HCT116 (cell line): ENCODE data around the gene BRICD5. TPM values are rescaled to one million over a fixed set of nuclear protein-coding genes. Genes with fewer than 3 reads are reported as not detected.
A peak's percentile ranks its signal among the peaks of the same experiment; 100 is the strongest.

ENCODE experiments used
- ATAC-seq: fragments of 200-7000 bp; cut with Tn5 transposase; 2 replicates; pipeline ENCODE4 v1.9.1; 2020; ENCODE audit warnings: mild to moderate bottlenecking, moderate library complexity
- BruUV-seq: library from RNA; stranded (reverse); fragments of 400-500 nt; replicated peaks from 2 replicates; lab custom pipeline; 2021; lab: Mats Ljungman, UMichigan
- CTCF ChIA-PET: fragments of 300-600 bp; sonication (Branson Sonifier 250); formaldehyde crosslinking; loops from one replicate; lab custom pipeline; 2021; ENCODE audit warnings: antibody characterized with exemption; lab: Charles Lee
- POLR2A ChIA-PET: fragments of 300-600, 350-600 bp; sonication (Branson Sonifier 250); formaldehyde crosslinking; loops from one replicate; lab custom pipeline; 2021; ENCODE audit warnings: antibody characterized with exemption; lab: Charles Lee
- RAD21 ChIA-PET, 2 experiments: fragments of 300-600 bp; sonication (Branson Sonifier 250); formaldehyde crosslinking; loops; one replicate each; lab custom pipeline; 2023; ENCODE audit warnings: low total read pairs in 2 of 2; ENCODE audit not compliant: uncharacterized antibody in 2 of 2, unreplicated experiment in 2 of 2, low non-redundant PET in 1 of 2; lab: Charles Lee
- DNase-seq: peaks from one replicate; pipeline ENCODE4 v3.0.0-alpha.2; 2010; ENCODE audit warnings: low read depth, low spot score
- H2AFZ ChIP-seq: fragments of 200-600 bp; shearing (Covaris generic), sonication (generic); 2 replicates; pipeline ENCODE4 v1.6.1; 2017; ENCODE audit warnings: low read depth, mixed run types, mixed read lengths, antibody characterized with exemption, low read length; ENCODE audit not compliant: poor library complexity, severe bottlenecking
- H3K27ac ChIP-seq: 2 replicates; pipeline ENCODE4 v1.5.1; 2012; ENCODE audit warnings: low read depth, low read length
- H3K27me3 ChIP-seq: fragments of 200-600 bp; sonication (generic); 2 replicates; pipeline ENCODE4 v1.6.1; 2016; ENCODE audit warnings: mixed run types, low read length, mixed read lengths; ENCODE audit not compliant: insufficient read depth
- H3K36me3 ChIP-seq, 2 experiments: fragments of 200-500 bp in 1 of 2; fragments of 200-600 bp in 1 of 2; sonication (Bioruptor generic) in 1 of 2; sonication (generic) in 1 of 2; 2 replicates each; pipeline versions ENCODE4 v1.5.1 to v1.6.1; 2014 to 2016; ENCODE audit warnings: low read length in 2 of 2, inconsistent platforms in 1 of 2, mixed read lengths in 1 of 2, mixed run types in 1 of 2; ENCODE audit not compliant: insufficient read depth in 2 of 2, control insufficient read depth in 1 of 2
- H3K4me1 ChIP-seq, 2 experiments: fragments of 200-600 bp in 1 of 2; sonication (generic) in 1 of 2; 2 replicates each; pipeline versions ENCODE4 v1.5.1 to v1.6.1; 2012 to 2017; ENCODE audit warnings: low read length in 2 of 2, inconsistent platforms in 1 of 2, mild to moderate bottlenecking in 1 of 2, mixed read lengths in 1 of 2, mixed run types in 1 of 2, moderate library complexity in 1 of 2; ENCODE audit not compliant: insufficient read depth in 2 of 2, control insufficient read depth in 1 of 2
- H3K4me2 ChIP-seq: fragments of 200-600 bp; sonication (generic); 2 replicates; pipeline ENCODE4 v1.6.1; 2017; ENCODE audit warnings: mixed run types, low read length, mixed read lengths
- H3K4me3 ChIP-seq, 2 experiments: fragments of 200-600 bp in 1 of 2; sonication (generic) in 1 of 2; replicated peaks in 1 of 2; 2 replicates each; pipeline ENCODE4 v1.5.1; 2011 to 2016; ENCODE audit warnings: low read length in 2 of 2, control low read depth in 1 of 2, low read depth in 1 of 2, mild to moderate bottlenecking in 1 of 2, mixed read lengths in 1 of 2, mixed run types in 1 of 2
- H3K79me2 ChIP-seq: fragments of 200-600 bp; sonication (generic); 2 replicates; pipeline ENCODE4 v1.6.1; 2017; ENCODE audit warnings: mild to moderate bottlenecking, mixed run types, low read length, moderate library complexity, mixed read lengths; ENCODE audit not compliant: insufficient read depth
- H3K9ac ChIP-seq: fragments of 200-600 bp; sonication (generic); 2 replicates; pipeline ENCODE4 v1.6.1; 2016; ENCODE audit warnings: low read length, mixed read lengths
- H3K9me2 ChIP-seq: fragments of 200-600 bp; sonication (generic), shearing (Covaris generic); 2 replicates; pipeline ENCODE4 v1.6.1; 2017; ENCODE audit warnings: mixed run types, mild to moderate bottlenecking, moderate library complexity; ENCODE audit not compliant: insufficient read depth
- H3K9me3 ChIP-seq, 2 experiments: fragments of 200-500 bp in 1 of 2; fragments of 200-600 bp in 1 of 2; sonication (Bioruptor generic) in 1 of 2; sonication (generic) in 1 of 2; 2 replicates each; pipeline ENCODE4 v1.6.1; 2014 to 2017; ENCODE audit warnings: low read length in 2 of 2, mixed read lengths in 2 of 2, inconsistent platforms in 1 of 2, low read depth in 1 of 2, mild to moderate bottlenecking in 1 of 2, mixed run types in 1 of 2, moderate library complexity in 1 of 2; ENCODE audit not compliant: control insufficient read depth in 1 of 2, insufficient read depth in 1 of 2
- H4K20me1 ChIP-seq: fragments of 200-600 bp; sonication (generic), shearing (Covaris generic); 2 replicates; pipeline ENCODE4 v1.6.1; 2017; ENCODE audit warnings: mixed run types, mild to moderate bottlenecking, moderate library complexity; ENCODE audit not compliant: insufficient read depth
- EZH2phosphoT487 ChIP-seq: fragments of 200-600 bp; IDR thresholded peaks from 2 replicates; pipeline ENCODE4 v1.6.1; 2018; ENCODE audit warnings: antibody characterized with exemption, borderline replicate concordance
- POLR2AphosphoS5 ChIP-seq: IDR thresholded peaks from 2 replicates; pipeline ENCODE4 v1.6.1; 2011; ENCODE audit warnings: mild to moderate bottlenecking, low read depth, low read length, moderate library complexity
- REST ChIP-seq: IDR thresholded peaks from 2 replicates; pipeline ENCODE4 v1.6.1; 2012; ENCODE audit warnings: low read depth
- SRF ChIP-seq: IDR thresholded peaks from 2 replicates; pipeline ENCODE4 v1.6.1; 2012; ENCODE audit warnings: low read depth
- TCF7L2 ChIP-seq: IDR thresholded peaks from 2 replicates; pipeline ENCODE4 v1.7.0; 2011; ENCODE audit warnings: borderline replicate concordance, inconsistent platforms; ENCODE audit not compliant: insufficient read depth, insufficient read length; ENCODE audit errors: extremely low read depth
- ZFX ChIP-seq: fragments of 450-650 bp; IDR thresholded peaks from 2 replicates; pipeline ENCODE4 v1.6.1; 2017
- ZNF274 ChIP-seq: fragments of 200-500 bp; sonication (Bioruptor generic); IDR thresholded peaks from 2 replicates; pipeline ENCODE4 v1.6.1; 2014; ENCODE audit warnings: mild to moderate bottlenecking, low read depth, low read length, inconsistent platforms
- intact Hi-C: fragments of 100-400 bp; cut with micrococcal nuclease; formaldehyde crosslinking; loops from 2 replicates; pipeline ENCODE4 v1.10.0; 2022
- total RNA-seq: library from RNA; stranded (reverse); gene quantifications from one replicate; pipeline ENCODE4 v1.2.1, GENCODE V29; 2021; ENCODE audit not compliant: unreplicated experiment

The BRICD5 gene
- total RNA-seq, 1 experiment from 2014 or later = 9.8 TPM

DNA sequence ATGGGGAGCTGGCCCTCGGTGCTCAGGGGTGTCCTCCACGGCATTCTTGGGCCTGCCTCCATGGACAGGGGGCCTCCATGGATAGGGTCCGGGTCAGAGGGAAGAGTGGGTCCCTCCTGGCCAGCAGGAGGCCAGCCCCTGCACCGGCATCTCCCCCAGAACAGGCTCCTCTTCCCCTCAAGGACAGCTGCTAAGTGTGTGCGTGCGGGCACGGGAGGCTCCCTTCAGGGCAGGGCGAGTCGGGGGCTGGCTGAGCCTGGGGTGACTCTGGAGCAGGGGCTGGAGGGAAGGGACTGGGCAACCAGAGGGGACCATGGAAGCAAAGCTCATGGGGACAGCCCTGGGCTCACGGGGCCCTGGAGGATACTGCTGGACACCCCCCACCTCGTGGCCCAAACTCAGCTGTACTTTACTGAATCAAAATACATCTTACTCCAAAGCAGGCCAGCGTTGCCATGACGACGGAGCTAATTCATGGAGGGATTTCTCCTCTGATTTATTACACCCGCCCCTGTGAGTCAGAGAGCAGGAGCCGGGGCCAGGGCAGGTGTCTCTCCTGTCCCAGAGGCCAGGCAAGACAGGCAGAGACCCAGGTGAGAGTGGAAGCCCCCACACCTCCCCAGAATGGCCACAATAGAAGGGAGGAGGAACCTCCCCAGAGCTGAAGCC, 16.4 kb downstream of the BRICD5 start:
- Histone ChIP-seq H3K9me2 (no peaks in the 10 kb centered on the region), H3K4me2 (peak overlapping the region; percentile 88), H3K27me3 (no peaks in the 10 kb centered on the region), H3K9me3 (no peaks in the 10 kb centered on the region), H2AFZ (no peak overlapping the region), H3K27ac (no peak overlapping the region), H3K79me2 (no peaks in the 10 kb centered on the region), H3K4me1 (peaks cover 5 to 19% of the 10 kb centered on the region in 2 experiments), H3K9ac (no peak overlapping the region), H3K36me3 (no peaks in the 10 kb centered on the region), H4K20me1 (no peaks in the 10 kb centered on the region), H3K4me3 (no peak overlapping the region)
- ChIA-PET CTCF (interaction anchor here (0.7 to 3.5 kb wide), 8 partner anchors 11 to 680 kb away, joined by 3 to 24 read pairs (median 5); partner anchors contain the start of genes ECI1, MLST8, PGP and TBC1D24), POLR2A (interaction anchor here (1.0 to 1.6 kb wide), 4 partner anchors 29 to 57 kb away, joined by 4 to 11 read pairs (median 6); partner anchors contain the start of genes E4F1, ECI1 and TRAF7), RAD21 (interaction anchor here (0.8 to 1.6 kb wide), 5 partner anchors 20 to 307 kb away, joined by 3 to 6 read pairs (median 5); partner anchors contain the start of genes ECI1 (in 1 of the 2) and PGP (in 1 of the 2))
- no peak for DNase-seq
- no TSS peak for BruUV-seq
- ATAC-seq = peak; percentile 5
- intact Hi-C loops = loop anchor here (2.0 to 10.0 kb wide), 2 partner anchors 57 to 311 kb away; partner anchors contain the start of gene ECI1
- no peak for TF ChIP-seq POLR2AphosphoS5
- no peak for TF ChIP-seq EZH2phosphoT487
- TF ChIP-seq TCF7L2 = no peak
- no peak for TF ChIP-seq ZFX
- TF ChIP-seq SRF = no peak
- no peak for TF ChIP-seq REST
- no peak for TF ChIP-seq ZNF274
